ENCODE results near the gene HYI. TPM values are rescaled to one million over a fixed set of nuclear protein-coding genes. Genes with fewer than 3 reads are reported as not detected.

Gene HYI
- total RNA-seq, 1 experiment from 2014 or later = 55.3 TPM

GRCh38 chr1:43492826-43493225 lies 39.1 kb upstream of the HYI start:
- H3K36me3 ChIP-seq (ENCODE audit: control insufficient read depth, insufficient read depth, low read length) = no peaks in the 10 kb centered on the region
- H3K9me3 ChIP-seq (ENCODE audit: control insufficient read depth, insufficient read depth, low read depth, low read length) = peaks cover 7% of the 10 kb centered on the region; the same call in 1 of the 2 replicates
- intact Hi-C loops (cut with micrococcal nuclease; ENCODE audit: unreplicated experiment) (no loop called here), in situ Hi-C loops (cut with HindIII; ENCODE audit: low pct_unique_long_range_greater_than_20kb, low sequenced_read_pairs) (no loop called here)
- H3K4me1 ChIP-seq (ENCODE audit: control insufficient read depth, insufficient read depth, low read length) = peaks cover 9% of the 10 kb centered on the region
- BruUV-seq (replicated peaks) = no TSS peak
- no peaks in the 10 kb centered on the region for H3K27me3 ChIP-seq (ENCODE audit: control insufficient read depth, insufficient read depth, low read length)
- CTCF ChIA-PET = no interaction called here
- ATAC-seq (no peak; the same call in 1 of the 2 replicates), DNase-seq (ENCODE audit: low read depth, low spot score) (no peak)
- no peak overlapping the region for H3K4me3 ChIP-seq (ENCODE audit: low read depth in 2 of 2, low read length in 2 of 2)
- no peak for TF ChIP-seq TCF7L2 (IDR thresholded peaks at IDR 0.05; ENCODE audit: low read depth, low read length)
- TF ChIP-seq SIN3A (IDR thresholded peaks at IDR 0.05; ENCODE audit: borderline replicate concordance, insufficient read depth, low read depth, low read length) = no peak
- TF ChIP-seq POLR2AphosphoS5 (IDR thresholded peaks at IDR 0.05; ENCODE audit: low read depth, low read length) = no peak
- no peak for TF ChIP-seq CTCF (IDR thresholded peaks at IDR 0.05)
- no peak for TF ChIP-seq REST (IDR thresholded peaks at IDR 0.05; ENCODE audit: insufficient read depth in 1 of 2, low read depth in 2 of 2, low read length in 1 of 2)
- no peak overlapping the region for H3K27ac ChIP-seq (ENCODE audit: low read length)
- POLR2A ChIA-PET = no interaction called here

- DNase-seq (ENCODE audit: low read depth, low spot score) (no peak), ATAC-seq (no peak)
- in situ Hi-C loops (cut with HindIII; ENCODE audit: low pct_unique_long_range_greater_than_20kb, low sequenced_read_pairs) = no loop called here
- BruUV-seq (replicated peaks) = no TSS peak
- Histone ChIP-seq H3K4me3 (ENCODE audit: low read depth in 2 of 2, low read length in 2 of 2) (no peak overlapping the region), H3K9me3 (ENCODE audit: control insufficient read depth, insufficient read depth, low read depth, low read length) (peaks cover 10% of the 10 kb centered on the region; the same call in 1 of the 2 replicates), H3K27me3 (ENCODE audit: control insufficient read depth, insufficient read depth, low read length) (no peaks in the 10 kb centered on the region), H3K36me3 (ENCODE audit: control insufficient read depth, insufficient read depth, low read length) (no peaks in the 10 kb centered on the region), H3K27ac (ENCODE audit: low read length) (no peak overlapping the region), H3K4me1 (ENCODE audit: control insufficient read depth, insufficient read depth, low read length) (peaks cover 9% of the 10 kb centered on the region)
- ChIA-PET POLR2A (no interaction called here), CTCF (no interaction called here)
- intact Hi-C loops (cut with micrococcal nuclease; ENCODE audit: unreplicated experiment) = no loop called here
- TF ChIP-seq SIN3A (IDR thresholded peaks at IDR 0.05; ENCODE audit: borderline replicate concordance, insufficient read depth, low read depth, low read length) (no peak), POLR2AphosphoS5 (IDR thresholded peaks at IDR 0.05; ENCODE audit: low read depth, low read length) (no peak), CTCF (IDR thresholded peaks at IDR 0.05) (no peak), REST (IDR thresholded peaks at IDR 0.05; ENCODE audit: insufficient read depth in 1 of 2, low read depth in 2 of 2, low read length in 1 of 2) (no peak)
These were observed 37.3 kb upstream of the HYI start for GRCh38 chr1:43491061-43491460.
